Thoracic aorta (tissue), 2 donors: ENCODE measurements around the gene BABAM2. TPM values are rescaled to one million over a fixed set of nuclear protein-coding genes. Genes with fewer than 3 reads are reported as not detected.

Experiments used
- ATAC-seq: fragments of 150-250 bp; one replicate; pipeline ENCODE4 v1.8.0; 2017; ENCODE audit warnings: low read depth; ENCODE audit not compliant: insufficient number of reproducible peaks, low FRiP score
- DNase-seq: peaks from one replicate; pipeline ENCODE4 v3.0.0-alpha.2; 2020; ENCODE audit warnings: low spot score
- H3K27ac ChIP-seq, 2 donors: fragments of 200-600 bp; sonication (generic); 1 replicate in 1 of 2; 2 replicates in 1 of 2; pipeline ENCODE4 v1.5.1; 2016; ENCODE audit warnings: mild to moderate bottlenecking in 2 of 2, moderate library complexity in 2 of 2
- H3K27me3 ChIP-seq: fragments of 200-600 bp; sonication (generic); replicated peaks from 2 replicates; pipeline ENCODE4 v1.6.0; 2016; ENCODE audit warnings: mild to moderate bottlenecking; ENCODE audit not compliant: insufficient read depth
- H3K36me3 ChIP-seq: fragments of 200-600 bp; sonication (generic); one replicate; pipeline ENCODE4 v1.5.1; 2016
- H3K4me1 ChIP-seq, 2 donors: fragments of 200-600 bp; sonication (generic); 1 replicate in 1 of 2; 2 replicates in 1 of 2; pipeline versions ENCODE4 v1.5.1 to v1.6.0; 2016; ENCODE audit warnings: low read depth in 2 of 2, mild to moderate bottlenecking in 1 of 2; ENCODE audit not compliant: control insufficient read depth in 1 of 2
- H3K4me3 ChIP-seq: fragments of 200-600 bp; sonication (generic); 2 replicates; pipeline ENCODE4 v1.5.1; 2016; ENCODE audit warnings: mild to moderate bottlenecking
- H3K9me3 ChIP-seq: fragments of 200-600 bp; sonication (generic); 2 replicates; pipeline ENCODE4 v1.5.1; 2016
- CTCF ChIP-seq: fragments of 200-600 bp; sonication (generic); IDR thresholded peaks from one replicate; pipeline ENCODE4 v1.5.1; 2019; ENCODE audit warnings: antibody characterized with exemption
- total RNA-seq, 2 donors: library from RNA; depleted of rRNA; stranded (reverse); fragments of >200 nt; gene quantifications; one replicate each; pipeline versions ENCODE4 v1.1.0 to v1.2.3, GENCODE V29; 2016

Gene BABAM2
- total RNA-seq, 2 donors from 2014 or later, result 24.7 to 32.8 TPM

- Histone ChIP-seq H3K36me3 (no peaks in the 10 kb centered on the region), H3K9me3 (no peaks in the 10 kb centered on the region), H3K27ac (no peak overlapping the region), H3K4me3 (no peak overlapping the region), H3K27me3 (no peaks in the 10 kb centered on the region), H3K4me1 (peaks cover 3 to 10% of the 10 kb centered on the region in 2 donors)
- ATAC-seq, result no peak
- no peak for DNase-seq
- no peak for TF ChIP-seq CTCF
Measured at GRCh38 chr2:28129955-28130695, 239.6 kb downstream of the BABAM2 start.

- Histone ChIP-seq H3K27ac (no peak overlapping the region), H3K4me3 (no peak overlapping the region)
- no peak for ATAC-seq
Measured at GRCh38 chr2:28133778-28134177, 243.2 kb downstream of the BABAM2 start.

GRCh38 chr2:28134262-28134812, 243.8 kb downstream of the BABAM2 start:
- no peak overlapping the region for H3K27ac ChIP-seq
- DNase-seq, result no peak
- no peaks in the 10 kb centered on the region for H3K9me3 ChIP-seq
- TF ChIP-seq CTCF, result no peak
- H3K4me1 ChIP-seq, result peaks cover 3 to 16% of the 10 kb centered on the region in 2 donors
- no peak overlapping the region for H3K4me3 ChIP-seq
- H3K27me3 ChIP-seq, result no peaks in the 10 kb centered on the region
- H3K36me3 ChIP-seq, result no peaks in the 10 kb centered on the region
- ATAC-seq, result no peak

More at GRCh38 chr2:28133778-28134177, 243.2 kb downstream of the BABAM2 start:
- Histone ChIP-seq H3K36me3 (no peaks in the 10 kb centered on the region), H3K27me3 (no peaks in the 10 kb centered on the region), H3K9me3 (no peaks in the 10 kb centered on the region), H3K4me1 (peaks cover 3 to 16% of the 10 kb centered on the region in 2 donors)
- no peak for DNase-seq
- no peak for TF ChIP-seq CTCF

DNA sequence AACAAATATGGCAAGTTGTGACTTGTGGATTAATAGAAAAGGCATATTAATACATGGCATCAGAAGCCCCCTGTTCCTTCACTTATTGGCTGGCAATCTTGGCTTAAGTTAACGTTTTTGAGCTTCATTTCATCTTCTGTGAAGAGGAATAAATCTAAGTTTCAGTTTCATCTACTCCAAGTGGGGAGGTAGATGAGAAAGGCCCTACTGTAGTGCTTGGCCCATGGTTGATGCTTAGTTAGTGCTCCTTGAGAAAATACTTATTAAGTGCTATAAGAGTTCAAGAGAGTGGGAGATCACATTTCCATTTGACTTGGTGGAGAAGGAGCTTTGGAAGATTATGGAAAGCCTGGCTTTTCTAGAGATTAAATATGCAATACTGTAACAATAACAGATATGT, 244.3 kb downstream of the BABAM2 start:
- Histone ChIP-seq H3K27me3 (no peaks in the 10 kb centered on the region), H3K4me1 (peaks cover 3 to 16% of the 10 kb centered on the region in 2 donors), H3K27ac (no peak overlapping the region), H3K36me3 (no peaks in the 10 kb centered on the region), H3K4me3 (no peak overlapping the region), H3K9me3 (no peaks in the 10 kb centered on the region)
- DNase-seq (no peak), ATAC-seq (no peak)
- no peak for TF ChIP-seq CTCF

DNA sequence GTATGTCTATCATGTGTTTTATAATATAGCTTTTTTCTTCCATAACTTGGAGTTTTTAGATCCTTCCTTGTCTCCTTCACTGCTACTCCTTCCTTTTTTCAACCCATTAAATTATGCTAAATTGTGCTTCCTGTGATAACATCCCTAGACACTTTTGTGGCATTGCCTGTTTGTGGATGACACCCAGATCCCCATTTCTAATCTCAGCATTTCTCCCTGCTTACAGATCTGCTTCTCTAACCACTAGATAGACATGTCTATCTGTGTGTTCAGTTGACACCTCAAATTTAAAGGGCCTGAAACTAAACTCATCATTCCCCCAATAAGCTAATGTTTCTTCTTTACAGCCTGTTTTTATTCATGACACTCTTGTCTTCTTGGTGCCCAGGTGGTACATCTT, 244.8 kb downstream of the BABAM2 start:
- TF ChIP-seq CTCF, result no peak
- no peak for ATAC-seq
- no peak overlapping the region for H3K27ac ChIP-seq

More for the DNA sequence above, 244.8 kb downstream of the BABAM2 start:
- Histone ChIP-seq H3K36me3 (no peaks in the 10 kb centered on the region), H3K9me3 (no peaks in the 10 kb centered on the region), H3K27me3 (no peaks in the 10 kb centered on the region), H3K4me3 (no peak overlapping the region), H3K4me1 (peaks cover 3 to 16% of the 10 kb centered on the region in 2 donors)
- no peak for DNase-seq
